K562 (cell line): ENCODE measurements around the gene TNC. TPM values are rescaled to one million over a fixed set of nuclear protein-coding genes. Genes with fewer than 3 reads are reported as not detected.

Experiments used
- ATAC-seq: fragments of 200-7000 bp; cut with Tn5 transposase; 3 replicates; pipeline ENCODE4 v1.9.1; 2020; ENCODE audit warnings: moderate library complexity
- BruUV-seq: library from RNA; stranded (reverse); fragments of 400-500 nt; replicated peaks from 2 replicates; lab custom pipeline; 2021; lab: Mats Ljungman, UMichigan
- CTCF ChIA-PET: fragments of 300-600 bp; formaldehyde crosslinking; extraction: SDS; loops from one replicate; lab custom pipeline; 2021; ENCODE audit warnings: low intra/inter-chr PET ratio; lab: Yijun Ruan, JAX
- POLR2A ChIA-PET: fragments of 300-600, 350-650 bp; sonication (Branson Sonifier 250); formaldehyde crosslinking; extraction: SDS; loops from one replicate; lab custom pipeline; 2021; ENCODE audit warnings: antibody characterized with exemption, inconsistent platforms; lab: Yijun Ruan, JAX
- DNase-seq, 4 experiments: peaks; one replicate each; pipeline versions ENCODE4 v3.0.0 to v3.0.0-alpha.2; 2011 to 2018; ENCODE audit warnings: low spot score in 3 of 4, mixed read lengths in 3 of 4; ENCODE audit errors: extremely low read depth in 1 of 4
- FAIRE-seq: peaks from 2 replicates; lab custom pipeline; 2011; peaks lifted over from hg19 to GRCh38; lab: Jason Lieb, UNC
- H2AFZ ChIP-seq: 2 replicates; pipeline ENCODE4 v1.6.0; 2011; ENCODE audit warnings: low read depth, low read length, control low read depth, inconsistent platforms
- H3K27ac ChIP-seq: fragments of 200-600 bp; 3 replicates; pipeline ENCODE4 v1.8.0; 2011; ENCODE audit warnings: low read depth, mild to moderate bottlenecking, control low read depth, inconsistent platforms, low read length, moderate library complexity, mixed read lengths; ENCODE audit errors: extremely low read depth
- H3K27me3 ChIP-seq, 2 experiments: fragments of 300-600 bp in 1 of 2; 2 replicates in 1 of 2; 3 replicates in 1 of 2; pipeline versions ENCODE4 v1.6.0 to v1.8.0; 2011; ENCODE audit warnings: inconsistent platforms in 2 of 2, low read length in 2 of 2, mild to moderate bottlenecking in 1 of 2, mixed read lengths in 1 of 2, moderate library complexity in 1 of 2; ENCODE audit not compliant: control insufficient read depth in 2 of 2, insufficient read depth in 2 of 2
- H3K36me3 ChIP-seq: fragments of 300-600 bp; 3 replicates; pipeline ENCODE4 v1.8.0; 2011; ENCODE audit warnings: mild to moderate bottlenecking, low read length, inconsistent platforms; ENCODE audit not compliant: control insufficient read depth, insufficient read depth
- H3K4me1 ChIP-seq, 2 experiments: fragments of 200-600 bp in 1 of 2; replicated peaks in 1 of 2; 2 replicates in 1 of 2; 3 replicates in 1 of 2; pipeline versions ENCODE4 v1.5.1 to v1.8.0; 2011; ENCODE audit warnings: inconsistent platforms in 2 of 2, low read length in 2 of 2, mild to moderate bottlenecking in 1 of 2, mixed read lengths in 1 of 2, moderate library complexity in 1 of 2; ENCODE audit not compliant: control insufficient read depth in 2 of 2, insufficient read depth in 2 of 2
- H3K4me2 ChIP-seq: 2 replicates; pipeline ENCODE4 v1.6.1; 2011; ENCODE audit warnings: low read length, control low read depth, inconsistent platforms, mixed read lengths; ENCODE audit not compliant: insufficient read depth
- H3K4me3 ChIP-seq: fragments of 200-600 bp; sonication (generic), shearing (Covaris generic); 2 replicates; pipeline ENCODE4 v1.5.1; 2016; ENCODE audit warnings: control low read depth, inconsistent platforms
- H3K79me2 ChIP-seq: fragments of 200-600 bp; 3 replicates; pipeline ENCODE4 v1.8.0; 2011; ENCODE audit warnings: low read length, inconsistent platforms; ENCODE audit not compliant: control insufficient read depth, insufficient read depth
- H3K9ac ChIP-seq, 2 experiments: 2 replicates each; pipeline versions ENCODE4 v1.6.0 to v1.6.1; 2011; ENCODE audit warnings: low read depth in 2 of 2, low read length in 2 of 2, control low read depth in 1 of 2, inconsistent platforms in 1 of 2, mild to moderate bottlenecking in 1 of 2, mixed read lengths in 1 of 2; ENCODE audit not compliant: insufficient read depth in 1 of 2
- H3K9me1 ChIP-seq: one replicate; pipeline ENCODE4 v1.6.0; 2011; ENCODE audit warnings: inconsistent platforms, mild to moderate bottlenecking, low read length, moderate library complexity; ENCODE audit not compliant: control insufficient read depth, insufficient read depth
- H3K9me3 ChIP-seq: replicated peaks from 2 replicates; pipeline ENCODE4 v1.5.1; 2011; ENCODE audit warnings: low read depth, low read length, inconsistent platforms; ENCODE audit not compliant: control insufficient read depth, insufficient read depth
- H4K20me1 ChIP-seq: replicated peaks from 2 replicates; pipeline ENCODE4 v1.6.1; 2011; ENCODE audit warnings: low read length, inconsistent platforms, mixed read lengths; ENCODE audit not compliant: control insufficient read depth, insufficient read depth
- CAMTA2 ChIP-seq: fragments of 250-450 bp; sonication (Bioruptor Pico); conservative IDR thresholded peaks from 2 replicates; pipeline ENCODE4 v1.5.1; 2022
- CEBPZ ChIP-seq: fragments of 150-350 bp; IDR thresholded peaks from 2 replicates; pipeline ENCODE4 v1.6.1; 2014; ENCODE audit warnings: low read depth, mild to moderate bottlenecking, low read length, borderline replicate concordance
- DMBX1 ChIP-seq: fragments of 250-450 bp; sonication (Bioruptor Pico); IDR thresholded peaks from 2 replicates; pipeline ENCODE4 v1.8.0; 2022; ENCODE audit warnings: inconsistent platforms, mild to moderate bottlenecking, moderate library complexity, borderline replicate concordance
- EZH2 ChIP-seq: IDR thresholded peaks from 2 replicates; pipeline ENCODE4 v1.6.1; 2012; ENCODE audit warnings: low read depth, mild to moderate bottlenecking, inconsistent platforms, low read length, borderline replicate concordance
- HDGF ChIP-seq: fragments of 450-650 bp; IDR thresholded peaks from 2 replicates; pipeline ENCODE4 v1.6.1; 2016
- JUNB ChIP-seq: fragments of 450-650 bp; formaldehyde crosslinking; conservative IDR thresholded peaks from 2 replicates; pipeline ENCODE4 v1.4.0; 2020; ENCODE audit warnings: mild to moderate bottlenecking
- KDM2B ChIP-seq: fragments of 250-450 bp; sonication (Bioruptor Pico); IDR thresholded peaks from 2 replicates; pipeline ENCODE4 v1.8.0; 2021; ENCODE audit warnings: mild to moderate bottlenecking, moderate library complexity
- PPARD ChIP-seq: fragments of 250-450 bp; sonication (Bioruptor Pico); IDR thresholded peaks from 2 replicates; pipeline ENCODE4 v1.8.0; 2022; ENCODE audit warnings: inconsistent platforms, mild to moderate bottlenecking, moderate library complexity
- SIRT6 ChIP-seq: IDR thresholded peaks from one replicate; pipeline ENCODE4 v1.6.1; 2012; ENCODE audit warnings: low read depth, mild to moderate bottlenecking, control low read depth, inconsistent platforms, low read length, moderate library complexity
- THAP7 ChIP-seq: fragments of 250-450 bp; sonication (Bioruptor Pico); IDR thresholded peaks from 2 replicates; pipeline ENCODE4 v1.5.0; 2021
- THRB ChIP-seq: fragments of 450-650 bp; formaldehyde crosslinking; conservative IDR thresholded peaks from 2 replicates; pipeline ENCODE4 v1.4.0; 2022; ENCODE audit warnings: mild to moderate bottlenecking, missing genetic modification characterization
- ZNF277 ChIP-seq: fragments of 250-450 bp; sonication (Bioruptor Pico); IDR thresholded peaks from 2 replicates; pipeline ENCODE4 v1.8.0; 2022; ENCODE audit warnings: inconsistent platforms, mild to moderate bottlenecking, moderate library complexity, borderline replicate concordance
- ZNF316 ChIP-seq: fragments of 450-650 bp; IDR thresholded peaks from 2 replicates; pipeline ENCODE4 v1.6.1; 2016
- ZNF584 ChIP-seq: fragments of 200-800 bp; sonication (Bioruptor generic); IDR thresholded peaks from 2 replicates; pipeline ENCODE4 v1.6.1; 2016; ENCODE audit warnings: low read depth, mild to moderate bottlenecking, missing genetic modification characterization, missing compliant biosample characterization
- WGBS: fragments of 100-300 bp; shearing (Covaris generic); methylation state at CpG from one replicate; pipeline ENCODE4 v1.1.6; 2016; ENCODE audit warnings: low coverage, mixed read lengths; ENCODE audit not compliant: insufficient coverage; ENCODE audit errors: missing lambda C conversion rate; 5-methylcytosine and 5-hydroxymethylcytosine counted together
- in situ Hi-C: fragments of 300-500 bp; cut with MboI; formaldehyde crosslinking; loops from 4 replicates; pipeline ENCODE4 v1.15.0; 2018; ENCODE audit warnings: inconsistent platforms, mixed read lengths
- intact Hi-C: fragments of 100-400 bp; cut with micrococcal nuclease; formaldehyde crosslinking; loops from 2 replicates; pipeline ENCODE4 v1.14.2; 2022
- polyA plus RNA-seq, 8 experiments: library from polyadenylated mRNA; depleted of rRNA in 4 of 8; stranded (reverse) in 5 of 8; unstranded in 3 of 8; fragments of >200 nt; fragmentation: Nextera tagmentation in 2 of 8; fragmentation: Illumina TruSeq in 1 of 8; extraction: Ambion mirVana in 2 of 8; extraction: Trizol in 1 of 8; gene quantifications; 2 replicates each; pipeline versions ENCODE4 v1.2.1 to v1.2.3, GENCODE V29; 2011 to 2014; ENCODE audit warnings: inconsistent platforms in 1 of 8, missing spikeins in 1 of 8
- total RNA-seq, 7 experiments: library from RNA; depleted of rRNA in 6 of 7; stranded (reverse); fragments of >200 nt in 6 of 7; fragmentation: Illumina TruSeq in 2 of 7; extraction: Trizol in 2 of 7; gene quantifications; 2 replicates each; pipeline versions ENCODE4 v1.2.1 to v1.2.3, GENCODE V29; 2011 to 2021; ENCODE audit warnings: low replicate concordance in 1 of 7
- TF ChIP-seq, protein P1 (sequence below): IDR thresholded peaks from 2 replicates; pipeline ENCODE4 v1.6.1; 2016; ENCODE audit warnings: missing genetic modification characterization, missing compliant biosample characterization

The TNC gene
- total and polyA plus RNA-seq, 9 of the 15 experiments (the other 6 are each of a cell fraction or from before 2014, with no cell fraction given): under 0.01 to 0.29 TPM; not detected in 7

- Histone ChIP-seq H3K9me1 (no peaks in the 10 kb centered on the region), H2AFZ (no peak overlapping the region), H3K79me2 (no peaks in the 10 kb centered on the region), H3K9ac (no peak overlapping the region), H3K36me3 (no peaks in the 10 kb centered on the region), H3K4me1 (no peaks in the 10 kb centered on the region), H3K9me3 (no peaks in the 10 kb centered on the region), H3K4me2 (no peak overlapping the region), H3K27me3 (no peaks in the 10 kb centered on the region), H3K27ac (no peak overlapping the region), H3K4me3 (no peak overlapping the region), H4K20me1 (no peaks in the 10 kb centered on the region)
- ChIA-PET POLR2A (no interaction called here), CTCF (no interaction called here)
- no TSS peak for BruUV-seq
- ATAC-seq (no peak), FAIRE-seq (no peak), DNase-seq (no peak)
- intact Hi-C loops (no loop called here), in situ Hi-C loops (no loop called here)
- 0% methylated on average over 10 of the region's 10 CpGs for WGBS
- TF ChIP-seq THAP7 (CRISPR knock-in tag) (no peak), SIRT6 (no peak), JUNB (CRISPR knock-in tag) (no peak), KDM2B (no peak), PPARD (no peak), DMBX1 (CRISPR knock-in tag) (no peak), THRB (no peak), ZNF584 (no peak), CEBPZ (no peak), ZNF316 (no peak), ZNF277 (no peak), HDGF (no peak), EZH2 (no peak), CAMTA2 (CRISPR knock-in tag) (no peak)
- TF ChIP-seq, protein P1, sequence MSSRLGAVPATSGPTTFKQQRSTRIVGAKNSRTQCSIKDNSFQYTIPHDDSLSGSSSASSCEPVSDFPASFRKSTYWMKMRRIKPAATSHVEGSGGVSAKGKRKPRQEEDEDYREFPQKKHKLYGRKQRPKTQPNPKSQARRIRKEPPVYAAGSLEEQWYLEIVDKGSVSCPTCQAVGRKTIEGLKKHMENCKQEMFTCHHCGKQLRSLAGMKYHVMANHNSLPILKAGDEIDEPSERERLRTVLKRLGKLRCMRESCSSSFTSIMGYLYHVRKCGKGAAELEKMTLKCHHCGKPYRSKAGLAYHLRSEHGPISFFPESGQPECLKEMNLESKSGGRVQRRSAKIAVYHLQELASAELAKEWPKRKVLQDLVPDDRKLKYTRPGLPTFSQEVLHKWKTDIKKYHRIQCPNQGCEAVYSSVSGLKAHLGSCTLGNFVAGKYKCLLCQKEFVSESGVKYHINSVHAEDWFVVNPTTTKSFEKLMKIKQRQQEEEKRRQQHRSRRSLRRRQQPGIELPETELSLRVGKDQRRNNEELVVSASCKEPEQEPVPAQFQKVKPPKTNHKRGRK (tag): no peak
Measured at GRCh38 chr9:114995681-114996221, 122.2 kb downstream of the TNC start.
